HG02943 (cell line): ENCODE data around the gene OR6N2.

ENCODE experiments used
- ATAC-seq: cut with Tn5 transposase; IDR thresholded peaks from one replicate; pipeline ENCODE4 v1.9.1; 2021; ENCODE audit warnings: mild to moderate bottlenecking, low read depth, moderate library complexity; ENCODE audit not compliant: unreplicated experiment

Gene OR6N2, protein sequence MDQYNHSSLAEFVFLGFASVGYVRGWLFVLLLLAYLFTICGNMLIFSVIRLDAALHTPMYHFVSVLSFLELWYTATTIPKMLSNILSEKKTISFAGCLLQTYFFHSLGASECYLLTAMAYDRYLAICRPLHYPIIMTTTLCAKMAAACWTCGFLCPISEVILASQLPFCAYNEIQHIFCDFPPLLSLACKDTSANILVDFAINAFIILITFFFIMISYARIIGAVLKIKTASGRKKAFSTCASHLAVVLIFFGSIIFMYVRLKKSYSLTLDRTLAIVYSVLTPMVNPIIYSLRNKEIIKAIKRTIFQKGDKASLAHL

DNA sequence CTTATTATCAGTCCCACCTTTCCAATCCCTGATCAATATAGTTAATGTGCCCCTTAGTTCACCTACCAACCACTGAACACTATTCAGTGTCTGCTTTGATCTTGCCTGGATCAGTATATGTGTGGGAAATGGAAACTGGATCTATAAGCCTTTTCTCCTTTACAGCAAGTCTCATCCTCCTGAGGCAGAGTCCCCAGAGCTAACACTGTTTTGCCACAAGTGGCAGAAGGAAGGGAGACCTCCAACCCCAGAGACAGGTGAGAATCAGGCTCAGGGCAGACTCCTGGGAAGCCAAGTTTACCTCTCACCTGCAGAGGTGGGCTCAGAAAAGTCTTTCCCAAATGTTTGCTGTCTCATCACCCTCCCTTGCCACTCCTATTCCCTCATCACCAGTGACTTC, at the start of gene OR6N2:
Gene OR6N2, minus strand, starts transcription at position 101 of the 400 bp plus-strand sequence. CDS start 3,569 bp downstream, outside the sequence.
- ATAC-seq, result no peak

DNA sequence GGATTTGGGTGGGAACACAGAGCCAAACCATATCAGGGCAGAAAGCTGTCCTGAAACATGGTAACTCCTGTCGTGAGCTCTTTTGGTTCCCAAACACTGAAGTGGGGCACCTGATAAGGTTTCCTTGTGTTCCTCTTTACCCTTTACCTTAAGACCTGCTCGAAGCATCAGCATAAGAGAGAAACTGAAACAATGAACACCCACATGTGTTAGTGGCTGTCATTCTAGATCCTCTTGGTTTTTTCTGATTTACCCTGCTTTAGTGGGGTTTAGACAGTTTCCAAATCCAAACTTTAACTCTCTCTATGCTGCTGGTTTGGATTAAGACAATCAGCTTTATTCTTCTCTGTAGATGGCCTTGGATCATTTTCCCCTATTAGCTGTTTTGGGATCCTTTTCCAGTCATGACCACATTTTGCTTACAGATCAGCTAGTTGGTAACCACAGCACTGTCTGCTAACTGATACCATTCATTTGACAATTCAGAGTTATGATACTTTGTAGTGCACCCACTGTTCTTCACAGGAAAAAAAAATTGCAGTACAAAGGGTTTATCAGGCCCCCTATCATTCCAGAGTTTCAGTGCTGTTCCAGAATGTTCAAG, 49.2 kb upstream of the OR6N2 start:
- peak; percentile 39 for ATAC-seq

DNA sequence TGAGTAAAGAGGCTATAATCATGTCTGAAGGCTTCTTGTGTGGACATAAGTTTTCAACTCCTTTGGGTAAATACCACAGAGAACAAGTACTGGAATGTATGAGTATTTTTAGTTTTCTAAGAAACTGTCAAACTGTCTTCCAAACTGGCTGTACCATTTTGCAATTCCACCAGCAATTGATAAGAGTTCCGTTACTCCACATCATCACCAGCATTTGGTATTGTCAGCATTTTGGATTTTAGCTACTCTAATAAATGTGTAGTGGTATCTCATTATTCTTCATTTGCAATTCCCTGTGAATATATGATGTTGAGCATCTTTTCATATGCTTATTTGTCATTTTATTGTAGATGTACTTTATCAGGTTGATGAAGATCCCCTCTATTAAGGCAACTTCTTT, 40.7 kb upstream of the OR6N2 start:
- ATAC-seq, result no peak

DNA sequence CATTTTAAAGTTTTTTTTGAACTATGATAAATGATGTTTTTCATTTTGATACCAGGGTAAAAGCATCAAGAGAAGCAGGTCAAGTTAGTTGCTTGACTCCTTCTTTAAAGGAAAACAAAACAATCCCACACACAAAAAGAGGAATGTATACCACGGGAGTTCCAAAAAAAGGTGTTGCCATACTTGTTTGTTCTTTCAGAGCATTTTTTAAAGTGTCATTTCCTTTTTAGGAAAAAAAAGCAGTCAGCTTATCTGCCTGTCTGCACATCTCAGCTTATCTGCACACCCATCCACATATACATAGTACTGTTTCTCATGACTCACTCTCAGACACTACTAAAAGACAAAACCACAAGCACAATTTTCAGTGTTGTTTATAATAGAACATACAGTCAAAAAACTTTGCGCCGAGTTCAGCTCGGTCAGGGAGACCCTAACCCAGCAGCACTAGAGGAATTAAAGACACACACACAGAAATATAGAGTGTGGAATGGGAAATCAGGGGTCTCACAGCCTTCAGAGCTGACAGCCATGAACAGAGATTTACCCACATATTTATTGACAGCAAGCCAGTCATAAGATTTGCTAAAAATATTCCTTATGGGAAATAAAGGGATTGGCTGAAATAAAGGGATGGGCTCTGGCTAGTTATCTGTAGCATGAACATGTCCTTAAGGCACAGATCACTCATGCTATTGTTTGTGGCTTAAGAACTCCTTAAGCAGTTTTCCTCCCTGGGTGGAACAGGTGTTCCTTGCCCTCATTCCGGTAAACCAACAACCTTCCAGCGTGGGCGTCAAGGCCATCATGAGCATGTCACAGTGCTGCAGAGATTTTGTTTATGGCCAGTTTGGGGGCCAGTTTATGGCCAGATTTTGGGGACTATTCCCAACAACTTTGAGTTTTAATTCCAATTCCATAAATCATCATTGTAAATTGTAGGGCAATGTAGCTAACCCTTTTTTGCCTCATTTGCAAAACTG, 38.7 kb upstream of the OR6N2 start:
- ATAC-seq, result no peak

DNA sequence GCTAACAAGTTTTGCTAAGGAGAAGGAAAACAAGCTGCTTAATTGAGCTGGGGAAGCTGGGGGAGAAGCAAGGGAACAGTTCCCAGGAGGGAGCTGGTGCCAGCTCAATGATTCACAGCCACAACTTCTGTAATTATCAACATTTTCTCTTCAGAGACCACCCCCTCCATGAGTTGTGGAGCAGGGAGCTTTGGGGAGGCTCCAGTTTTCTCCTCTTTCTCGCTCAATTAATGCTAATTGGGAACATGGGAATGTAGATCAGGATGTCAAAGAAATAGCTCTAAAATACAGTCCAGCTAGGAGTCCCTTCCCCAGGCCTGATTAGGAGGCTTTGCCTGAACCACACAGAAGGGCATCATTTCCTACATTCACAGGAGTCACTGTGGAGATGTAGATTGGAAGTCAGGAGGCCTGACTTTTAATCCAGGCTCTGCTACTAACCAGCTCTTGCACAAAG, 38.0 kb upstream of the OR6N2 start:
- no peak for ATAC-seq

DNA sequence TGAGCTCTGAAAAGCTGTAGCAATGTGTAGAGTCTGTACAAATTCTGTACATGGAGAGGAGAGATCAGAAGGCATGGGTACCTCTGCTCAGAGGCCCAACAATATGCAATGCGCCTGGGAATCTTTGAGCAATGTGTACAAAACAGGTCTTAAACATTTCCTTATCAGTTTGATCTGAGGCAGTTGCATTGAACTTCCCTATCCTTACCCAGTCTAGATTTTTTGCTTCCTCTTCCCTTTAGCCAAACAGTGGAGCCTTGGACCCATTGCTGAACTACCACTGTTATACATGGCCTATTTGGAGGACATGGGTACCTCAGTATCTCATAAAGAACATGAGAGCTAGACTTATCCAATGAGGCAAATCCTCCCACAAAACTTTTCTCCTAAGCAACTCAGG, 37.6 kb upstream of the OR6N2 start:
- no peak for ATAC-seq

DNA sequence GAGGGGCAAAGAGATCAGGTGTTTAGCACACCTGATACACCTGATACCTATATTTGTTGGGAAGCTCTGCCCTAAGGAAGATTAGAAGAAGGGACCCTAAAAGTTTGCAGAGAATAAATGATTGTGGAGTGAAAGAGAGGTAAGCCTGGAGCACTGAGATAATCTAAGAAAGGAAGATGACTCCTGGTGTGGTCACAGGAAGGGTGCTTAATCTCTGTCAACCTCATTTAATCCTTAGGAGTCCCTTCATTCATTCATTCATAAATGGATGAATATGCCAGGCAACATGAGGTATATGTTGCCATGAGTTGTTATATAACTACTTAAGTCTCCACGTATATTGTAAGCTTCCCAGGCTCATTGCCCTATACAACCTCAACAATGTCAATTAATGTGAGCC, 34.0 kb upstream of the OR6N2 start:
- no peak for ATAC-seq

DNA sequence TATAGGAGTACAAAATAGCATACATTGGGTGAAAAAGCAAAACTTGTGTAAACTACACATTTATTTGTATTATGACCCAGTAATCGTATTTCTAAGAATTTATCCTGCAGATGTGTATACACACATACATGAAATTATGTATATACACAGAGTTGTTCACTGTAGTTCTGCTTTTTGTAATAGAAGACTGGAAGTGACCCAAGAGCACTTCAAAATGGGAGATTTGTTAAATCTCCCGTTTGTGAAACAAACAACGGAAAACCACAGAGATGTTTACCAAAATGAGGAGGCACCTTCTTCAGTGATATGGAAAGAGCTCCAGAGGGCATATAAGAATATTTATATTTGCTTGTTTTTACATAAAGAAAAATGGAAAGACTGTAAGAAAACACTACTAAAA, 32.2 kb upstream of the OR6N2 start:
- ATAC-seq, result no peak

DNA sequence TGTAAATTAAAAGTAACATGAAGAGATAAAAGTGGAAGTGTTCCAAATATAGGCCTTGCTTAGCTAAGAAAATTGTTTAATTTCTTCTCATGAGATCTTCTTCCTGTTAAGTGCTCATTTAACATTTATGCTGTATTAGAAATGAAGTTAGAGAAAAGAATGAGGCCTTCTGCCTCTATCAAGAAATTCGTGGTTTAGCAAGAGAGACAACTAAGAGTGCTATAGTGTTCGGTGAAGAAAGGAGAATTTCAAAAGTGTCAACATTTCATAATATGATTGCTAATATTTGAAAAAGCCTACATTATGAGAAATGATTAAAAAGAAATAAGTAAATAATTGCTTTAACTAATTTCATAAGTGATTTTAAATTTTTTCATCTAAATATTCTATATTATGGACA, 31.3 kb upstream of the OR6N2 start:
- ATAC-seq, result no peak

DNA sequence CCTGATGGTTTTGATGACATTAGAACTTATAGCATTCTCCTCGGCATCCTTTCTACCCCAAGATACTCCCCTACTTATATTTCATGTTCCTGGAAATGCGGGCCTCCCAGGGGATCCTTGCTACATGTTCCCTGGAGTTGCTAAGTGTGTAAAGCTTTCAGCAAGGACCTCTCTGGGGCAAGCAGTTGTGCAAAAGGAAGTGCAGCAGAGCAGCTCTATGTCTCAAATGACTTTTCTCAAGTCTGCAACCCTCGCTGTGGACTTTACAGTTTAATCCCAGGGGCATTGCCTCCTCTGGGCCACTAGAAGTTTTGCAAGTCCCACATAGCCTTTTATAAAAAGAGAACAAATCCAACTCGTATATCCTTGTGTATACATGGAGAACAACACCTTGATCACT, 29.3 kb upstream of the OR6N2 start:
- no peak for ATAC-seq

DNA sequence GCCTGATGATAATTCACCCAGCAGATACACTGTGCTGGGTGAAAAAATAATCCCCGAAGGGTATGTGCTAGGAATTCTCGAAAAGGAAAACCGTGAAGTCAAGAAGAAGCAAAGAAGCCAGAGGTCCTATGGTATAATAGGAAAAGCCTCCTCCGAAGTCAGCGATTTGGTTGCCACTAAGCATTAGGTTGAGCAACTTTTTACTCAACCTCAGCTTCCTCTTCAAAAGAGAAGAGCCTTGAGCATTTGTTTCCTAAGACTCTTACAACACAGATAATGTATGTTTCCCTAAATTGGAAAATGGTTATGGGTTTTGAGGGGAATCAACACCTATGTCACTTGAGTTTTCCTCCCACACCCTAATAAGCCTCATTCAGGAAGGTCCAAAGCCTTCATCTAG, 28.9 kb upstream of the OR6N2 start:
- ATAC-seq, result no peak

DNA sequence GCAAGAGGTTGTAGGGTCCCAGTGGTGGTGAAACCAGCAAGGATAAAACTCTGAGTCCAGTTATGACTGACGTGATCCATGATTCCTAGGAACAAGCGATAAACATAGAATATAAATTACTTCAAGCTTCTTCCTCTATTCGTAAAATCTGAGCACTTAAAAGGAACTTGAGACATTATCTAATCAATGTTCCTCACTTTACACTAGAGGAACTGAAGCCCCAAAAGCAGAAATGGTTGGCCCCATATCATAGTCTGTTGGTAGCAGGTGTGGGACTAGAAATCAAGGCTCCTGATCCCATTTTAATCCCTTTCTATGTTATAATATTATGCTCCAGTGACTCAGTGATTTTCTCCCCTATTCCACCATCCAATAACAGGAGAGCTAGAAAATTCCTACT, 28.3 kb upstream of the OR6N2 start:
- ATAC-seq, result no peak

DNA sequence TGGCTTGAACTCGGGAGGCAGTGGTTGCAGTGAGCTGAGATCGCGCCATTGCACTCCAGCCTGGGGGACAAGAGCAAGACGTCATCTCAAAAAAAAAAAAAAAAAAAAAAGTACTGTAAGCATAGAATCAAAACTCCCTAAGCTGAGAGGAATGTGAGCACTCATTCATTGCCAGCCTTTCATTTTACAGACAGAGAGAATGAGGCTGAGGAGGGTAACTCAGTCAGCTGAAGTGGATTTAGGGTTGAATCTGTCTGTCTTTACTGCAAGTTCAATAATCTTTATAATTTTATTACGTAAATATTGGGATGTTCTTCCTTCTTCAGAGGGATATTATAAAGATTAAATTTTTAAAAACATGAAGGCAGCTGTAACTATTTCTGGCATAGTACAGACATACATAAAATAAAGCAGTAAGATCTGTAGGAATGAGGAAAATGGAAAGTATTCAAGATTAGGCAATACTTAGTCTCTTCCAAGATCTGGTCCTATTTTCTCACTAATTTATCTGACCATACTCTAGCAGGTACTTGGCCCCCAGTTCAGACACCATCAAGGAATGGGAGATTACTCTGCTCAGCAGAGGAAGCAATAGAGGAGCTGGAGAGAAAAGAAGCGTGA, 26.0 kb upstream of the OR6N2 start:
- no peak for ATAC-seq

DNA sequence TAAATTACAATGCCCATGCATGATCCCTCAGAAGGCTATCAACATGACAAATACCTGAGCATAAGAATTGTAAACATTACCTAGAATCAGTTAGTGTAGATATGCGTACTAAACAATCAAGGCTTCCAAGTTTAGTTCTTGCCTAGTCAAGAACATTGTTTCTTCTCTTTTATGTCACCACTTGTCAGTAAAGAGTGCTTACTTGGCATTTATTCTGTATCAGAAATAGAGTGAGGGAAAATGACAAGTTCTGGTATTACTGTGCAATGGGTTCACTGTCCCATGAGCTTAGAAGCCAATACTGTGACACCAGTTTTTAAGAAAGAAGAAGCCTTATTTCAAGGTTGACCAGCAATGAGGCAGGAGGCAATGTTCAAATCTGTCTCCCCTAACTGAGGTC, 22.7 kb upstream of the OR6N2 start:
- ATAC-seq, result no peak

DNA sequence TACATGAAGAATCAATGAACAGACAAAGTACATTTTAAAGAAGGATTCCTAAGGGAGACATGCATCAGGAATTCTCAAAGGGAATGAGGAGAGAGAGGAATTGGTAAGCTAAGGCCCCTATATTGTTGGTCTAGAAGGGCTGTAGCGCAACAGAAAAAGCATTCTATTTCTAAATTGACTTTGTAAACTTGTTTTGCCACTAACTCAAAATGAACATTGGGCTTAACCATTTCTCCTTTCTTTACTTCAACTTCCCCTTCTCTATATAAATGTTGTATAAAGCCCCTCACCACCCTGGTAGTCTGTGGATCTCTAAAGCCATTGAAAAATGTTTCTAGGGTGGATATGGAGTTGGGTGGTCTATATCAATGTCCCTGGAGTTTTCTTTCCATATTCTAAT, 20.4 kb upstream of the OR6N2 start:
- ATAC-seq, result no peak

DNA sequence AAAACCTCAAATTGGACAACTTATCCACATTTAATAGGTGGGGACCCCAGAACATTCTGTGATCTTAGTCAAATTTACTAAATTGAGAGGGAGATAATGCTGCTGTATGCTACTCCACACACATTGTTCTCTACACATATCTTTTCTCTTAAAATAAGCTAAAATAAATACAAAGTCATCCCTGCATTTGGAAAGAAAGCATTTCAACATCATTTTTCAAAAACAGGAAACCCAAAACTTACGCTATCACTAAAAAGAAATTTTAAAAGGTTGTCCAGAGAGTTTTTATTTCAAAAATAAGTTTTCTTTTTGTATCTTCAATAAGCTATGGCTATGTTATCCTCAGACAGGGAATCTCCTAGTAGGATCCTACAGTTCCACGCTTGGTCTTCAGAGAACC, 19.5 kb upstream of the OR6N2 start:
- ATAC-seq, result no peak

DNA sequence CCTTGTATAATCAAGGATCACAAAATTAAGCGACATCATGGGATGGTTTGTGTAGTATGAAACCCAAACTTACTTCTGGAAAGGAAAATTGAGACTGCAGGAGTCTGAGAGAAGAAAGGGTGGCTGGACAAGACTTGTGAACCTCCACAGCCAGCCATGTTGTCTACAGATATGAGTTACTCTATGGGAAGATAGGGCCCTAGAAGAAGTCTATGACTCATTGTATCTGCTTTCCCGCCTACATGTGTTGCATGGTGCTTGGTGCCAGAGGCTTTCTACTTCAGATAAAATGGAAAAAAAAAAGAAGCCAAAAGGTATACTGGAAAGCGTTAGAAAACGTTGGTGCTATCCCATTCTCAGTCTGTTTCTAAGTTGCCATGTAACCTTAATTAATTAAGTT, 18.7 kb upstream of the OR6N2 start:
- no peak for ATAC-seq

DNA sequence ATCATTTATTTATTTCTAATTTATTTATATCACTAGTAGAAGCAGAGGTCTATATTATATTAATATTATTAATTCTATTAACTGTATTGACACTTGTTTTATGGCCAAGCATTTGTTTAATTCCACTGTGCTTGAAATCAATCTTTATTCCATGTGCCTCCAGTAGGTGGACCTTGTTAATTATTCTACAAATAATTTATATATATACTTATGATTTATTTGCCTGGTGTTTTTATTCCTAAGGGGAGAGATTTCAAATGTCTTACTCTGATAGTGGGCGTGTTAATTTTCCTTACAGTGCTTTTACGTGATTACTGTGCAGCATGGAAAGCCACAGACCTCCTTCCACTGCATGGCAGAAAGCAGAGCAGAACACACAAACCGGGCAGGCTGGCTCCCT, 17.5 kb upstream of the OR6N2 start:
- ATAC-seq, result no peak

DNA sequence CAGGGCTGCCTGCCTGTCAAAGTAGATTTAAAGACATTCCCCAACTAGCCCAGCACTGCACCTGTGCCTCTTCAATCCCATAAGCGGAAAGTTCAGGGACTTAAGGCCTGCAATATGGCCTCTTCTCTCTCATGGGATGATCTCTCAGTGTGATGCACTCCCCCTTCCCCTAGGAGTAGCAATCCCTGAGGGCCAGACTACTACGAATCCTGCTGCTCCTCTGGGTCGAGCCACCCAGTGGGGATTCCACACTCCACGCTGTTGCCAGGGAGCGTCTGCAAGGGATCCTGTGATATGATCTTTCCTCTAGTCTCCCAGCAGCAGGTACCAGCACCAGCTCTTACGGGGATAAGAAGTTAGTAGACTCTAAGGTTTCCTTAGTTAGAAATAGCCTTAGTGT, 13.2 kb upstream of the OR6N2 start:
- ATAC-seq, result no peak

DNA sequence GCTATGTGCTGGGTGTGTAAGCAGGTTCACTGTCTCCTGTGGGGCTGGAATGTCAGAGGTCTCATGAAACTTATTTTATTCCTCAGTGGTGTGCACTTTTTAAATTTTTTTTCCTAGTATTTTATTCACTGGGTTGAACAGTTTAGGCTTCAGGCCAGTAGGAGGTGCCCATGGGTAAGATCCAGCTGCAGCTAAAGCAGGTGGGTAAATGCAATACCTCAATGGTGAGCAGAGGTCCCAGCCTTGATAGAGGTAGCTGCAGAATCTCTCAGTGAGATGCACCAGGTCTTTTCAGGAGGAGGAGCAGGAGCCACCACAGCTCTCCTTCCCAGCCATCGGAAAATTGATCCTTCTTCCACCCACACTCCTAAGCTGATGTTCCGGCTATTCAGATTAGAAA, 12.6 kb upstream of the OR6N2 start:
- no peak for ATAC-seq
